GM21737 (cell line): ENCODE measurements around the gene RAPGEFL1.
A peak's percentile ranks its signal among the peaks of the same experiment; 100 is the strongest.
"Not testable (repeated sequence)": the region's sequence is repeated elsewhere in the genome, so short reads cannot be mapped to it uniquely, and the experiment has no call there.

Experiments
- ATAC-seq: cut with Tn5 transposase; IDR thresholded peaks from one replicate; pipeline ENCODE4 v1.9.1; 2021; ENCODE audit warnings: mild to moderate bottlenecking, moderate library complexity; ENCODE audit not compliant: unreplicated experiment

Gene RAPGEFL1

DNA sequence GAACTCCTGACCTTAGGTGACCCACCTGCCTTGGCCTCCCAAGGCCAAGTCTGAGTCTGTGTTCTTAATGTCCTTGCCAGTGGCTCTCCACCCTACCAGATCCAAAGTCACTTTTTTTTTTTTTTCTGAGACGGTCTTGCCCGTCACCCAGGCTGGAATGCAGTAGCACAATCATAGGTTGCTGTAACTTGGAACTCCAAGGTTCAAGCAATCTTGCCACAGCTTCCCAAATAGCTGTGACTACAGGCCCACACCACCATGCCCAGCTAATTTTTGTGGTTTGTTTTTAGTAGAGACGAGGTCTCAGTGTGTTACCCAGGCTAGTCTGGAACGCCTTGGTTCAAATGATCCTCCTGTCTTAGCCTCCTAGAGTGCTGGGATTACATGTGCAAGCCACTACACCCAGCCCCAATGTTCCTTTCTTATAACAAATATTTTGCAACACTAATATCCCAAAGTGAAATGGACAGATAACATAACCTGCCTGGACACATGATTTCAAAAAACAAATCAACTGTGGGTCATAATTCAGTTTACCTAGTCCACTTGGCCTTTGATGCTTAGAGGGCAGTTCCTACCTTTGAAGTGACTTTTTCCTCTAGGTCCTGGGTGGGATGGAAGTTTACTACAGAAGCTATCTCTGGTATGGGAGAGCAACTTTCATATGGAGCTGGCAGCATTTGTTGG, 4.0 kb upstream of the RAPGEFL1 start:
- ATAC-seq = no peak

- no peak for ATAC-seq
These were observed 3.5 kb upstream of the RAPGEFL1 start for GRCh38 chr17:40173778-40174135.

DNA sequence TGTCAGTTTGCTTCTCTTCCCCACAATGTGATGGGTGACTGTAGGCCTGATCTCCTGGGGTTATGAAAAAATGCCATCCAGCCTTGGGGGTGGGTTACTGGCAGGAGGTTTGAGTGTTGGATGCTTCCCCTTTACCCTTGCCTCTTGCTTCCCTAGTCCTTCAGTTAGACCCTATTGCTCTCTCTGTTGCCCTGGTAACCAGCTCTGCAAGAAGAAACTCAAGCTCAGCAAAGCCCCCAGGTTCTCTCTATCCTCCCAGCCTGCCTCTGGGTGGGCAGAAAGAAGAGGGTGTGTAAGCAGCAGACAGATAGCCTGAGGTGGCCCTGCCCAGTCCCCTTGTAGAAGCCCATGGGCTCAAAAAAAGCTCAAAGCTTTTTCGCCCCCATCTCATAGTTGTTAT, 2.8 kb upstream of the RAPGEFL1 start:
- ATAC-seq = no peak

GRCh38 chr17:40175928-40176753, 1.1 kb upstream of the RAPGEFL1 start:
- no peak for ATAC-seq

DNA sequence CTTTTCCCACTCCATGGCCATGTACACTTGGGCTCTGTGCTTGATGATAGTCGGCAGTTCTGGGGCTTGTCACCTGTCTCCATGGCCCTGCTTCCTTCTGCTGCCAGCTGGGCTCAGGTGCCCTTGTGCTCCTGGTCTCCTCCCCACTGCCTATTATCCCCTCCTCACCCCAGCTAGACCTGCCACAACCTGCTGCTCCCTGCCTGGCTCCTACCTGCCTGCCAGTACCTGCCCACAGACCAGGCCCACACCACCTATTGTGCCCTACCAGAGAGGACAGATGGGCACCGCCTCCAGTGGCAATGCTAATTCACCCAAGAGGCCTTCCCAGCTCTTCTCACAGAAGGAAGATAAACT, 538 bp upstream of the RAPGEFL1 start:
- no peak for ATAC-seq

DNA sequence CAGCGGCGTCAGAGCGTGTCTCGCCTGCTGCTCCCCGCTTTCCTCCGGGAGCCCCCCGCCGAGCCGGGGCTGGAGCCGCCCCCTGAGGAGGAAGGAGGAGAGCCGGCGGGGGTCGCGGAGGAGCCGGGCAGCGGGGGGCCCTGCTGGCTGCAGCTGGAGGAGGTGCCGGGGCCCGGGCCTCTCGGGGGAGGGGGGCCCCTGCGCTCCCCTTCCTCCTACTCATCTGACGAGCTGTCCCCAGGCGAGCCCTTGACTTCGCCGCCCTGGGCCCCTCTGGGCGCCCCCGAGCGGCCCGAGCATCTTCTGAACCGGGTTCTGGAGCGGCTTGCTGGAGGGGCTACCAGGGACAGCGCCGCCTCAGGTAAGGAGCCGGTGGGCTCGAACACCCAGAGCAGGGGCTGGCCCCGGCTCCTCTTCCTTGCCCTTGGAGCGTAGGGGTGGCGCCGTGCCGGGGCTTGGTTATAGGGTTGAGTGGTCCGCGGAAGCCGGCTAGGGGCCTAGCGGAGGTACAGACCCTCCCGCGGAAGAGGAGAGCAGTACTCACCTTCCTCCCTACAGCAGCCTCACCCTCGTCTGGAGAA, 841 bp downstream of the RAPGEFL1 start:
- ATAC-seq = no peak

GRCh38 chr17:40178660-40179059, 1.4 kb downstream of the RAPGEFL1 start:
- no peak for ATAC-seq

DNA sequence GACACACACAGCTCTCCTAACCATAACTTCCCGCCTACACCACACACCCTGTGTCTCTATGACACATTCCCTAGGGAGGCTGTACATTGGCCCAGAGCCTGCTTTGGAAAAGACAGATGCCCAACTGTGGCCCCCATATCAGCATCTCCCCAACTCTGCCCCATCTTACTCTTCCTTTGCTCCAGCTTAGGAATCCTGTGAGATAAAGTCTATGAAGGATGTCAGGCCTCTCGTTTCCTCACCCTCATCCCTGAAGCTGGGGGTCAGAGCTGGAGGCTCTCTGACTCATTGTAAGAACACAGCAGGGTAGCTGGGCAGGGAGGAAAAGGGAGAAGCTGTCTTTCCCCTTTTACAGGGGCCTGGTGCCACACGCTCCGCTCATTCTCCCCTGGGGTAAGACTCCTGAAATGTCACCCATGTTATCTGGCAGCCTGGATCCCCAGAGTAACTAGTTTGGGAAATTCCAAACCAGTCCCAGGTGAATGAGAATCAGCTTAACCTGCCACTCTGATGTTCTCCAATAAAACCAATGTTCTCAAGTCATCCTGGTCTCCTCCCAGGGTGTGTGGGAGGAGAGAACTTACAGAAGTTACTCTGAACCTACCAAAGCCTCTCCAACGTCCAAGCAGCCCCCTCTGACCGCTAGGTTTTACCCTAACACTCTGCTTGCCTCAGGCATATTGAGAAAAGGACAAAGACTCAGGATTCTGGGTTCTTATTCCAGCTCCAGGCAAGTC, 2.8 kb downstream of the RAPGEFL1 start:
- no peak for ATAC-seq

GRCh38 chr17:40180694-40181093, 3.4 kb downstream of the RAPGEFL1 start:
- ATAC-seq = no peak

GRCh38 chr17:40181205-40181604, 3.9 kb downstream of the RAPGEFL1 start:
- no peak for ATAC-seq

DNA sequence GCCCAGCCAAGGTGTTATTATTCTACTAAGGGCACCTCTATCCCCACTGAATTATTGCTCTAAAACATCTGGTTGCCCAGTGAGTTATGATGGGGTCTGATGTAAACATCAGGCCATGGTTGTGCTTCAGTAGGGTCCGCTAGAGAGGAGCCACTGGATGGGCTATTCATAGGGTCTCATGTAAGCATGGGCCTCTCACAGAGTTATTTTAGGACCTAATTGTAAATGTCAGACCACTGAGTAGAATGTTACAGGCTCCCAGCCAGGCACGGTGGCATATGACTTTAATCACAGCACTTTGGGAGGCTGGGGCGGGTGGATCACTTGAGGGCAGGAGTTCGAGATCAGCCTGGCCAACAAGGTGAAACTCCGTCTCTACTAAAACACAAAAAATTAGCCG, 5.3 kb downstream of the RAPGEFL1 start:
- ATAC-seq = no peak

DNA sequence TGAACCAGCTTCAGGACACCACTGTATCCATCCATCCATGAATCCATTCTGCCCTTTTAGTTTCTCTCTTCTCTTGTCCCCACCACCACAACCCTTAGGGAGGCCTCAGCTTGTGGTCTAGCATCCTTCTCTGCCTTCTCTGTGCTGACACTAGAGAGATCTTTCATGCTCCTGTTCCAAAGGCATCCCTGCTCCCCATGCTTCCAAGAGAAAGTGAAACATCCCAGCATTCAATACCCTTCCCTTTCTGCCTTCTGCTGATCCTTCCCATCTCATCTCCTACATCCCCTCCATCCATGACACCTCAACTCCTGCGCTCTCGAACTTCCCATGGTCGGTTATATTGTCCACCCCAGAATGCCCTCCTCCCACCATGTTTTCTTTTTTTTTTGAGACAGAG, 10.0 kb downstream of the RAPGEFL1 start:
- no peak for ATAC-seq

GRCh38 chr17:40188694-40189093, 11.4 kb downstream of the RAPGEFL1 start:
- no peak for ATAC-seq

DNA sequence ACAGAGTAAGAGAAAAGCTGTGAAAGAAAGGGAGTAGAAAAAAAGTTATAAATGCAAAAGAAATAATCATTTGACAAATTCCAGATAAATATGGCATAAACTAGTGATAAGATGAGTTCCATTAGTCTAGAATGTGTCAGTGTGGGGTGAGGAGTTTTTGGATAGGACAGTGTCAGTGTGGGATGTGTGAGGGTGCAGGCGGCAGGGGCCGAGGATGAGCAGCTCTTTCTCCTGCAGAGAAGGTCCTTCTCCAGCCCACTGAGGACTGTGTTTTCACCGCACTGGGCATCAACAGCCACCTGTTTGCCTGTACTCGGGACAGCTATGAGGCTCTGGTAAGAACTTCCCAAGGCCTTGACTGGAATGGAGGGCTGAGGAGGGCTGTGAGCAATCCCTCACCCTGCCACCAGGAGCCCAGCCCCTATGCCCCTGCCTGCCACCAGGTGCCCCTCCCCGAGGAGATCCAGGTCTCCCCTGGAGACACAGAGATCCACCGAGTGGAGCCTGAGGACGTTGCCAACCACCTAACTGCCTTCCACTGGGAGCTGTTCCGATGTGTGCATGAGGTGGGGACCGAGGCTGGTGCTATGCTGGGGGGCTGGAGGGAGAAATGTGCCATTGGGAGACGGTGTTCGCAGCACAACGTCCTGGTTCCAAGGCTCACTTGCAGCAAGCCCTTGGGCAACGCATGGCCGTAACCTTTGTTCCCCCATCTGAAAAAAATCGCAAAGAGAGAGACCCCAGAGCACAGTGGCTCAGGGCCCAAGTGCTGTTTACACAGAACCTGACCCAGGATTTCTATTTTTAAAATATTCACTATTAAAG, 13.1 kb downstream of the RAPGEFL1 start:
- no peak for ATAC-seq

DNA sequence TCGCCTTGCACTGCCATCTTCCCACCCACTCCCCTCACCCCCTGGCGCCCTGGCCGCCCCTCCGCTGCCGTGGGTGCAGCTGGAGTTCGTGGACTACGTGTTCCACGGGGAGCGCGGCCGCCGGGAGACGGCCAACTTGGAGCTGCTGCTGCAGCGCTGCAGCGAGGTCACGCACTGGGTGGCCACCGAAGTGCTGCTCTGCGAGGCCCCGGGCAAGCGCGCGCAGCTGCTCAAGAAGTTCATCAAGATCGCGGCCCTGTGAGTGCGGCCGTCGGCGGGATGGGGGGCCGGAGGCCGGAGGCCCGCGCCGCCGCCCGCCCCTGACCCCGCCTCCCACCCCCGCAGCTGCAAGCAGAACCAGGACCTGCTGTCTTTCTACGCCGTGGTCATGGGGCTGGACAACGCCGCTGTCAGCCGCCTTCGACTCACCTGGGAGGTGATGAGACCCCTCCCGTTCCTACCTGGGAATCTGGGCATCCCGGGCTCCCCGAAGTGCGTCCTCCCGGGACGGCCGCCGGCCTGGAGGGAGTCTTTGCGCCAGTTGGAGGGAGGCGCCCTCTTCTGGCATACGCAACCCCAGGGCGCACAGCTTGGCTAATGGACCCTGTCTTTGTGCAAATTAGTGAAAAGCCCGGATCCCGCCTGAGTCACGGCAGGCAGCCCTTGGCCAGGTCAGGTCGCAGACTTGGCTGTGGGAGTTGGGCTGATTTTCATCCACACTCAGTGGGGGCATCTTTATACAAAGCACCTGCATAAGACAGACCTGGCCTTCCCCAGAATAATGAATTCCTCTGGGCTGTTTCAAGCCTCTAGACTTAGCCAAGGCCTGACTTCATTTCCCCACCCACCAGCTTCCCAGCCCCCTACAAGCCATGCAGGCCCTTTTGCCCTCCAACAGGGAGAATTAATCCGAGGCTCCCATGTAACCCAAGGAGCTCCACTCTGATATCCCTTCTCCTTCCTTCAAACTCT, 14.3 kb downstream of the RAPGEFL1 start:
- peak; percentile 79 for ATAC-seq

DNA sequence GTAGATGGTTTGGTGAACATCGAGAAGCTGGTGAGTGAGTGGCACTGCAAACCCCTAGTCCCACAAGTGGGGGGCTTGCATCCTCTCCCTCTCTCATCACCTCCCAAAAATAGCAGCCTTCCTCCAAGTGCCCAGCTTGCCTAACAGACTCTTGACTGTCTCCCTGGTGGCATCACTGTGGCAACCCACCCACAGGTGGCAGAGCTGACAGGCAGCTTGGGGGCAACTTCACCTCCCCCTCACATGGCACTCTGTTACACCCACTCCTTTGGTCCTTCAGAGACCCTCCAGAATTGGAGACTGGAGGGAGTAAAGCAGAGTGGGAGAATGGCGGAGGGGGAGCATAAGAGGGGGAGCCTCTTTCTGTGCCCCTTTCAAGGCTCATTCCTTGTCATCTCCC, 15.7 kb downstream of the RAPGEFL1 start:
- ATAC-seq = no peak

GRCh38 chr17:40194821-40195220, 17.6 kb downstream of the RAPGEFL1 start:
- ATAC-seq = no peak

DNA sequence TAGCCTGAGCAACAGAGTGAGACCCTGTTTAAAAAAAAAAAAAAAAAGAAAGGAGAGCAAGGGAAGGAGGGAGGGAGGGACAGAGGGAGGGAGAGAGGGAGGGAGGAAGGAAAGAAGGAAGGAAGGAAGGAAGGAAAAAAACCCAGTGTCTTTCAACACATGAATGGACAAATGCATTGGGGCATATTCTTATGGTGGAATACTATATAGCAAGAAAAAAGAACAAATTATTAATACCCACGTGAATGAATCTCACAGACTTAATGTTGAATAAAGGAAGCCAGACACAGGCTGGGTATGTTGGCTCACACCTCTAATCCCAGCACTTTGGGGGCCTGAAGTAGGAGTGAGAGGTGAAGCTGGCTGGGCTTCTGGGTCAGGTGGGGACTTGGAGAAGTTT, 20.3 kb downstream of the RAPGEFL1 start:
- no peak for ATAC-seq

- not testable (repeated sequence) for ATAC-seq
These were observed 20.7 kb downstream of the RAPGEFL1 start for GRCh38 chr17:40197965-40198456.
